Omental fat pad (tissue), 4 donors: ENCODE measurements around the gene CARD16. TPM values are rescaled to one million over a fixed set of nuclear protein-coding genes. Genes with fewer than 3 reads are reported as not detected.

Experiments
- ATAC-seq: fragments of 150-250 bp; one replicate; pipeline ENCODE4 v1.9.1; 2016; ENCODE audit warnings: mild to moderate bottlenecking, moderate library complexity; ENCODE audit not compliant: low FRiP score
- DNase-seq: peaks from one replicate; pipeline ENCODE4 v3.0.0-alpha.2; 2019; ENCODE audit warnings: low spot score
- total RNA-seq, 4 donors: library from RNA; depleted of rRNA; stranded (reverse); fragments of >200 nt; gene quantifications; one replicate each; pipeline ENCODE4 v1.1.0, GENCODE V29; 2016
- TF ChIP-seq, protein P1 (sequence below), 3 donors: fragments of 450-650 bp; IDR thresholded peaks; one replicate each; pipeline ENCODE4 v1.5.1; 2016 to 2017; ENCODE audit warnings: antibody characterized with exemption in 3 of 3, mild to moderate bottlenecking in 3 of 3, moderate library complexity in 2 of 3

The CARD16 gene
- total RNA-seq, 4 donors from 2014 or later: 8.8 to 22.2 (median 11.8) TPM

DNA sequence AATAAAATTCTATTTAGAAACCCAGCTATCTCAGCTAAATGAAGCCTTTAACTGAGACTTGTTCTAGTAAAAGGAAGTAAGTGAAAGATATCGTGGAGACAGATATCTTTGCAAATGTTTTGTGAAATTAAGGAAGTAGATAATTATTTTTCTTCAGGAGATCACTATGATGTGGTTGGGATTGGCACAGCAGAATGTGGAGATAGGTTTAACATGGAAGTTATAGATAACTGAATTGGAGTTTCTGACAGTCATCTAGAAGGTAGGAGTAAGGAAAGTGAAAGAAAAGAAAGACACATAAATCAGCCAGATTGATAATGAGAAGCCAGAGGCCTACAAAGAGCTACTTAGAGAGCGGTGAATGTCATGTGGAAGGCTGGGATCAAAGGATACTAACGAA is 17.5 kb downstream of the CARD16 start:
- TF ChIP-seq, protein P1, sequence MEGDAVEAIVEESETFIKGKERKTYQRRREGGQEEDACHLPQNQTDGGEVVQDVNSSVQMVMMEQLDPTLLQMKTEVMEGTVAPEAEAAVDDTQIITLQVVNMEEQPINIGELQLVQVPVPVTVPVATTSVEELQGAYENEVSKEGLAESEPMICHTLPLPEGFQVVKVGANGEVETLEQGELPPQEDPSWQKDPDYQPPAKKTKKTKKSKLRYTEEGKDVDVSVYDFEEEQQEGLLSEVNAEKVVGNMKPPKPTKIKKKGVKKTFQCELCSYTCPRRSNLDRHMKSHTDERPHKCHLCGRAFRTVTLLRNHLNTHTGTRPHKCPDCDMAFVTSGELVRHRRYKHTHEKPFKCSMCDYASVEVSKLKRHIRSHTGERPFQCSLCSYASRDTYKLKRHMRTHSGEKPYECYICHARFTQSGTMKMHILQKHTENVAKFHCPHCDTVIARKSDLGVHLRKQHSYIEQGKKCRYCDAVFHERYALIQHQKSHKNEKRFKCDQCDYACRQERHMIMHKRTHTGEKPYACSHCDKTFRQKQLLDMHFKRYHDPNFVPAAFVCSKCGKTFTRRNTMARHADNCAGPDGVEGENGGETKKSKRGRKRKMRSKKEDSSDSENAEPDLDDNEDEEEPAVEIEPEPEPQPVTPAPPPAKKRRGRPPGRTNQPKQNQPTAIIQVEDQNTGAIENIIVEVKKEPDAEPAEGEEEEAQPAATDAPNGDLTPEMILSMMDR (IDR thresholded peaks at IDR 0.05): no peak
- no peak for DNase-seq
- ATAC-seq: no peak

DNA sequence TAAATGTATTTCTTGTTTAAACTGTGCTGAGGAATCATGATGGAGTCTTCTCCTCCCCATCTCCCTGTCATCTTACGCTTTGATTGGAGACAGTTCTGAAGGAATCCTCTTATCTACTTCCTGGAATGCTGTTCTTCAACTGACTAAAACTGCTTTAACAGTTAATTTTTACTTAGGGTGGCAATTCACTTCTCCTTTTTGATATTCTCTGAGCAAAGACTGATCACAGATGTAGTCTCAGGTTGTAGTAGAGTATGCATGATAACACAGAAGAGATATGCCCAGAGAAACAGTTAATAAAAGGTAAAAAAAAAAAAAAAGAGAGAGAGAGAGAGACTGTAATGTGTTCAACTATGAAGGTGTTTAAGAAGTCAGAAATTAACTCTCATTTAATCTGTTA is 20.7 kb downstream of the CARD16 start:
- TF ChIP-seq, protein P1 (IDR thresholded peaks at IDR 0.05): no peak
- ATAC-seq (no peak), DNase-seq (no peak)

DNA sequence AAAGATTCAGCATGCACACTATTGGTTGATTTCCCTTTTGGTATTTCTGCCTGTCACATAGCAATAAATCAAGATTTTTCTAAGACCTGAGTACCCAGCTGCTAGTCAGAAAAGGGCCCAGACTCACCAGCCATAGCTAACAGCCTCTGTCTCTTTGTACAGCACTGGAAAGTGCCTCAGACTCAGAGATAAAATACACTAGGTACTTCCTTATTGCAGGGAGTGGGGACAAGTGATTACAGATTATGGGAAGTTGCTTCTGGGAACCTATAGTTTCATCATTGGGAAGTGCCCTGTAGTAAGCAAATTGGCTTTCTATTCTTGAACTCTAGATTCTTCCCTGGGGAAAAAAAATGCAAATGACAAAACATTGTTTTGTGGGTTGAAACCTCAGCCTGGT is 22.1 kb downstream of the CARD16 start, which contains the start of gene CASP5:
Gene CASP5 (minus strand): TSS at position 166 of the 400 bp plus-strand sequence. CDS start 32 bp downstream, at position 134.
- ATAC-seq: no peak
- TF ChIP-seq, protein P1 (IDR thresholded peaks at IDR 0.05): no peak

DNA sequence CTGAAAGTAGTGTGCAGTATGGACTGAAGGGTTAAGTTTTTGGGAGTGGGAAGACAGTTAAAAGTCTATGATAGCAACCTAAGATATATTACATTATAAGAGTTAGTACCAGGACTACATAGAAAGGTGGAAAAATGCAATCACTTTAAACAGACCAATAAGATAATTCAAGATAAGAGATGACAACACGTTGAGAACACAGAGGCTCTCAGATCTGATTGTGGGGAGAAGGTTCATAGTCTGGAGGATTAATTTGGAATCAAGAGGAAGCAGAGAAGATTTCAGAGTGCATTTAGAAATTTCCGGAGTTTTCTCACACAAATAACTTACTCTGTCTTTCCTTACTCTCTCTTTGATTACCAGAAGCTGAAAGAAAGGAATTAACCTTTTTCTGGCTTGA is 22.6 kb downstream of the CARD16 start:
- TF ChIP-seq, protein P1 (IDR thresholded peaks at IDR 0.05): no peak
- no peak for DNase-seq
- no peak for ATAC-seq

More for the DNA sequence above, 22.1 kb downstream of the CARD16 start, which contains the start of gene CASP5:
- no peak for DNase-seq

DNA sequence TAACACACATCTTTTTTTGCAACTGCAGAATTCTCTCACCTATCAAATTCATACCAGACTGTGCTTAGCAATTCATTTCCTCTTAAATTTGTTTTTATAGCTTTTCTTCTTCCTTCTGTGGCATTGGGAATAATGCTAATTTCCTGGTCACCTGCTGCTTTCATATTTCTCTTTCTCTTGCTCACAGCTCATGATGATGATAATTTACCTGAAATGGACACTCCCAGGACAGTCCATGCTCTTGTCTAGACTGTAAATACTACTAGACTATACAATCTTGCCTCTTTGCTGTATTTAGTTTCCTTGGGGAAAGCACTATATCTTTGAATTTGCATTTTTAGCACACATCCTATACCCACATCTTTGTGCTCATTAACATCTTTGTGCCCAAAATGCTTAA is 37.7 kb downstream of the CARD16 start:
- TF ChIP-seq, protein P1 (IDR thresholded peaks at IDR 0.05): no peak
- no peak for DNase-seq
- ATAC-seq: no peak

DNA sequence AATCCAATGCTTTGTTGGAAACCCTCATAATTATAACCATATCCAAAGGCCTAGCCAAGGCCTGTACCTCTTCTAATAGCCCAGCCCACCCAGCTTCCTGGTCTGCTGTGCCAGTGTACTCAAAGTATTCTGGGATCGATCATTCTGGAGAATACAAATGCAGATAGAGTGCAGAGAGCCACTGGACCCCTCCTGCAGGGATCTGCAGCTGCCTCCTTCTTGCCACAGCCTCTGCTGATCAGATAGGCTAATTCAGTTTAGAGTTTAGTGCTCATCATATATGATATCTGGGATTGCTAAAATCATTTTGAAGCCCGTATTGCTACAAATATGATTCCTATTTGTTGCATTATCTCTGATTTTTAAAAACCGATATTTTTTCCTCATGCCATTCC is 39.7 kb downstream of the CARD16 start:
- ATAC-seq (no peak), DNase-seq (no peak)
- TF ChIP-seq, protein P1 (IDR thresholded peaks at IDR 0.05): no peak

DNA sequence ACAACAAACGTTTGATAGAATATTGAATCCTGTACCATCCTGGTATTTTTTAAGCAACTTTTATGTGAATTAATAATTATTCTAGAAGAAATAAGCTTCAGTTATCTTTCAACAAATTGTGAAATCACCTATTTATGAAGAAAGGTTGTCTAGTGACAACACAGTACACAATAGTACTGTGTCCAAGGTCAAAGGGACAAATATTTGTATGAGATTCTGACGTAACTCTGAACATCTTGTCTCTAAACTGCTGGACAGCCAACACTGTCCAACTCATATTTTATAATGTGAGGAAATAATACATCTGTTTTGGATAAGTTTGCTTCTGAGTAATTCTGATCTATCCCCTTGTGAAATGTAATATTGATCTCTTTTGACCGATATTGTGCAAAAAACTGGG is 41.1 kb downstream of the CARD16 start:
- DNase-seq: no peak
- ATAC-seq: no peak
- TF ChIP-seq, protein P1 (IDR thresholded peaks at IDR 0.05): no peak
